Activated CD4-positive, alpha-beta T cell treated with anti-CD3 and anti-CD28 coated beads, Interleukin-2, amount 50 U/mL, for 4 hours (primary cell): Measurements from ENCODE around the gene CHRND.

Experiments used
- DNase-seq, 2 experiments: peaks; one replicate each; pipeline ENCODE4 v3.0.0-alpha.2; 2020

The CHRND gene

DNA sequence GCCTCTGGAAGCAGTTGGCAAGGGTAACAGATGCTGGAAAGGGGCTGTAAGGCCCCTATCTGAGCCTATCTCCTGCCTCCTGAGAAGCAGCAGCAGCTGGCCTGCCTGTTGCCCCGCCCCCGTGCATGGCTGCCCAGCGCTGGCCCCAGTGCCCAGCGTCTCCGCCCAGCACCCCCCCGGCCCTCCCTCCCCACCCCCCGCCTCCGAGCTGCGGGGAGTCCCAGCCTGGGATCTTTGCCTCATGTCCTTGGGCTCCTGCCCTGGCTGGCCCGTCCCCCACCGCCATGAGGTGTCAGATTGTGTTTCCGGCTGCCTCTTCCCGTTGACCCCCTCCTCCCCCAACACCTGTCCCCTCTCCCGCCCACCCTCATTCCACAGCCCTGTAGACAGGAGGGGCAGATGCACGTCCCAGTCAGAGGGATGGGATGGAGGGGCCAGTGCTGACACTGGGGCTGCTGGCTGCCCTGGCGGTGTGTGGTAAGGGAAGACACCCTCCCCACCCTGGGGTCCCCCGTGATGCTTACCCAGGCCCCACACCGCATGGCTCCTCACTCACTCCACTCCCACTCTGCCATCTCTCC, at the start of gene CHRND:
Gene CHRND, plus strand, starts transcription at position 370 of the 581 bp plus-strand sequence. Its CDS starts 56 bp downstream, at position 426.
- DNase-seq = no peak

DNA sequence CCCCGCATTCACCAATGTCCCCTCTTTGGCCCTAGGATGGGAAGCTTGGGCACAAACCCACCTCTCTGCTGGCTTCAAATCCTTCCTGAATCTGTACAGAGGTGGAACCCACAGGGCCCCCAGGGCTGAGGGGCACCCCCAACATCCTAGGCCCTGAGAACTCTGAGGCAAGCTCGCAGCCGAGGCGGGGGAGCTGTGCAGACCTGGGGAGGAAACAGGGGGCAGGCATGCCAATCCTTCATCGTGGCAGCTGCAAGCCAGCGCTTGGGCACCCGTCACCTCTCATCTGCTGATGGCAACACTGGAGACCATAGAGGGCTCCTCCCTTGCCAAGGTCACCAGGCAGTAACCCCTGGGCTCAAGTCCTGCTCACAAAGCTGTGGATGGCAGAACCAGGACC, 49.2 kb upstream of the CHRND start:
- DNase-seq = no peak

DNA sequence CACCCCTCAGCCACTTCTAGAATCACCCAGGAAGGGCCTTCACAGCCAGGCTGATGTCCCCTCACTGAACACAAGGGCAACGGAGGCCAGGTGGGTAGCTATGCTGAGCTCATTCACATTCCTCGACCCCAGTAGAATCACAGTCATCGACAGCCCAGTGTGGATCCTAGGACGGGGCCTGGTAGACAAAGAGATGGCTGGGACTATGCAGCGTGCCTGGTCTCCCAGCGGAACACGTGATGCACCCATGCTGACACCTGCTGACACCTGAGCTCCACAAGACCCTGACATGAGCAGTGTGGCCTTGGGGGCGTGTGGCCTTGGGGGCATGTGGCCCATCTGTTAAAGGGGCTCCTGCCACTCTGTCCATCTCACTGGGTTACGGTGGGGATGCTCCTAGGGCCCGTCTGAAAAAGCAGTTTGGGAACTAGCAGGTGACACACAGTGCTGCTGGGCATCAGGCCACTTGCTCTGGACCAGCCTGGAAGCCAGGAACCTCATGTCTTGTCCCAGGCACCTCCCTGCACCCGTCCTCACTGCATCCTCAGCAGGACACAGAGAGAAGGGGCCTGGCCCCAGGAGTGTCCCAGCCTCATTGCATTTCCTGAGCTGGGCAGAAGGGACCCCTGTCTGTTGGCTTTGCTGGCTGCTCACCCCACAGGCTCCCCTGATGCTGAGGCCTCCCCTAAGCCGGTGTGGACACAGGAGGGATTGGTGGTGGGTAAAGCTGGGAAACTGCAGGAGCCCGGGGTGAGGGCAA, 48.0 kb upstream of the CHRND start:
- DNase-seq = no peak

DNA sequence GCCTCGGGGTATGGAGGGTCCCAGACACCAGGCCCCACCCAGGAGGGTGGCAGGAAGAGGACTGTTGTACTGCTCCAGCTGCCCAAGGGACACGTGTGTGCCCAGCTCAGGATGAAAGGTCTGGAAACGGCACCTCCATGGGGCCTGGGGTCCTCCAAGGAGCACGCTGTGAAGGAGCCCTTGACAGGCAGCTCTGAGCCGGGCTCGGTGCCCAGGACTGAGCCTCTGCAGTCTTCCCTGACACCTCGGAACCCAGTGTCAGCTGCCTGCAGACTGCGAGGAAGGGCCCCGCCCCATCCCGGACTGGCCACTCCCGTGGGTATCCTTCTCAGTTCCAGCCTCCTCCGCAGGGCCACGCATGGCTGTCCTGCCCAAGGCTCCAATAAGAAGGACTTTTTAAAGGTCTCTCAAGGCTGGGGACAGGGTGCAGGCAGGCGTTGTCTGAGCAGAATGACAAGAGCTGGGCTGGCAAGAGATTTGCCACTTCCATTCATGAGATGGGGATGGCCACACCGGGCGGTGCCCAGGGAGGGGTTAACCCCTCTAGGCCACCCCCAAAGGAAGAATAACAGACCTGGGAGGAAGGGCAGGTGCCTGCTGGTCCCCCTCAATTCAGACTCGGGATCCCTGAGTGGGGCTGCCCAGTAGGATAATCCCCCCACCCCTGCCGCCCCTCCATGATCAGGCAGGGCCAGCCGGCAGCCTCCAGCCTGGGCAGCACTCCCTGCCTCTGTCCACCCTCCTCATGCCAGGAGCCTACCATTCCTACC, 47.2 kb upstream of the CHRND start:
- no peak for DNase-seq

DNA sequence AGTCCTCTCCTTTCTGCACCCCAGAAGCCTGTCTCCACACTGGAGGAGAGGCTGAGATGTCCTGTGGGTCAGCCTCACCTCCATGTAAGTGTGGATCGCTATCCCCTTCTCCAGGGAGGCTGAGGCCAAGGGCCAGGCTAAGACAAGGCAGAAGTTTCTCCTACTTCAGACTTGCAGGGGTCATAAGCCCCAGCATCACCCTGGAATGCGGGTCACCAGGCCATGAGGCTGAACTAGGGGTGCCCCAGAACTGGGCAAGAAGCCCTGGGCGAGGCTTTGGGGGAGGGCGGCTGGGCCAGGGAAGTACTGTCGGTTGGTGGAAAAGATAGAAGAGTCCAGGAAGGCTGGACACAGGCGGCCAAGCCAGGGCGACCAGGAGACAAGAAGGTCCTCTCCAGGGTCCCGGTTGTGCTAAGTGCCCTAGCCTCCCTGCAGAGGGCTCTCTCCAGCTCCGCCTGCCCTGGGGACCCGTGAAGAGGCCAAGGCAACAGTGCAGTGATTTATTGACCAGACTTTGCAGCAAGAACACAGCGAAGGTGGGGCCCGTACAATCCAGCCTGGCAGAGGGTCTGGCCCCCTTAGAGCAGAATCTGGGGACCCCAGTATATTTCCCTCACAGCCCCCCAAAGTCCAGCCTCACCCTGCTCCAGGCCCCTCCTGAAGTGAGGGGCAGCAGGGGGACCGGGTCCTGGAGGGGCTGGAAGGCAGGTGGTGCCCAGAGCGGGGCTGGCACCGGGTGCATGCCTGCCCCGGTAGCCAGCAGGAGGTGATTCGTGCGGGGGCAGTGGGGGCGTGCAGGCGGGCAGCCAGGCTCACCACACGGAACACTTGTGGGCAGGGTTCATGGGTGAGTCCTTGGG, 46.4 kb upstream of the CHRND start:
- no peak for DNase-seq

DNA sequence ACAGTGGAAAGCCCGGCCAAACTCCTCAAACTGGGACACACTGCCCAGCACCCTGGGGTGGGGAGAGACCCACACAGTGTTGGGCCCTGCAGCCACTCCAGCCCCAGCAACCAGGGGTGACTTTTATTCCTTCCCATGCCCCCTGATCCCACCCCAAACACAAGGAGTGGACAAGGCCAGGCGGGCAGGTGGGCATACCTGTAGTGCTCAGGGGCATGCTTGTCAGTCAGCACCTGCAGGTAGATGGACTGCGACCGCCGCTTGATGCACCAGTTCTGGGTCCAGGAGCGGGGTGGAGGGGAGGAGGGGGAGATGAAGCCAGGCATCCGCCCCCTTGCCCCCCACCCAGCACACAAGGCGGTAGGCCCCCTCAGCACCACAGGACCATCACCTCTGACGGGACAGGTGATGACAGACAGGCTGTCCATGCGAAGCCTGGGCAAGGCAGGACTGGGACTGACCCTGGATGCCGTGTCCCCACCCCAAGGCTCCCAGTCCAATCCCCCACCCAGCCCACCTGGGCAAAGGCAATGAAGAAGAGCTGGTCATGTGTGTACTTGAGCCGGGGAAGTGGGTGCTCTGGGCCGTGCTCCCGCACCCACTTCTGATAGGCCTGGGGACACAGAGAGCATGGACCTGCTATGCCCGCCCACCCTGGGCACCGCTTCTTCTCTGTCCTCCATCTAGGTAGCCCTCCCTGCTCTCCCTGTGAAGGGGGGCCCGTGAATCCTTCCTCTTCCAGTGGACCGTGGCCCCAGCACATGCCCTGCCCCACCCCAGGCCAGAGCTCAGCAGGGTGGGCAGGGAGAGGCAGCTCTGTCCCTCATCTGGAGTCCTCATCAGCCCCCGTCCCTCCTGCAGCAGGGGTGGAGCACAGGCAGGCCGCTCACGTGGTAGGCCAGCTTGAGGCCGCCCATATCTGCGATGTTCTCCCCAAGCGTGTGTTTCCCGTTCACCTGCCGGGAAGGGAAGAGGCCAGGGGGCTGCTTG, 45.5 kb upstream of the CHRND start:
- DNase-seq = no peak

DNA sequence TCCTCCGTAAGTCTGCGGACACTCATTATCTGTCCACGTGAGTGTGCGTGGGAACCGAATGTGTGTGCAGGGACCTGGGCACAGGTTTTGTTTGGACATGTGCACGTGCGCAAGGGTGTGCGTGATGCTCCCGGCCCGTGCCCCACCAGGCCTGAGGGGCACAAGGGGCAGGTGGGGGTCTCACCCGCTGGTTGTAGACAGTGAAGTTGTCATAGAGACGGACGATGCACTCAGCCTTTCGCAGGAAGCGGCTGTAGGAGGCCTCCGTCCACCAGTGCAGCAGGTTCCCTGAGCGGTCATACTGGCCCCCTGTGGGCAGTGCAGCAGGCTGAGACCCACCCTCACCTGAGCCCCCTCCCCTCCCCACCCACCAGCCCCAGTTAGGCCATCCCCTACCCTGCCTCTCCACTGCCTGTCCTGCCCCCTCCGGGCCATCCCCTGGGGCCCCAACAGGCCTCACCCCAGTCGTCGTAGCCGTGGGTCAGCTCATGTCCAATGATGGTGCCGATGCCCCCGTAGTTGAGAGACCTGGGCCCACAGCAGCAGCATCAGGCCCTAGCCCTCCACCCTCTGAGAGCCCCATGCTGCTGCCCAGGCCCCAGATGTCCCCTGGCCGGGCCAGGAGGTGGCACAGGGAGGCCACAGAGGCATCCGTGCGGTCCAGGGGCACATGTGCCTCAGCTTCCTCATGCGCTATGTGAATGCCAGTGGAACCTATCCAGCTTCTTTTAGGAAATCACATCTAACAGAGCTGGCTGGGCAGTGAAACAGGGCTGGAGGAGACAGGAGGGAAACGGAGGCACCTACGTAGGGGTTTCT, 44.4 kb upstream of the CHRND start:
- no peak for DNase-seq

DNA sequence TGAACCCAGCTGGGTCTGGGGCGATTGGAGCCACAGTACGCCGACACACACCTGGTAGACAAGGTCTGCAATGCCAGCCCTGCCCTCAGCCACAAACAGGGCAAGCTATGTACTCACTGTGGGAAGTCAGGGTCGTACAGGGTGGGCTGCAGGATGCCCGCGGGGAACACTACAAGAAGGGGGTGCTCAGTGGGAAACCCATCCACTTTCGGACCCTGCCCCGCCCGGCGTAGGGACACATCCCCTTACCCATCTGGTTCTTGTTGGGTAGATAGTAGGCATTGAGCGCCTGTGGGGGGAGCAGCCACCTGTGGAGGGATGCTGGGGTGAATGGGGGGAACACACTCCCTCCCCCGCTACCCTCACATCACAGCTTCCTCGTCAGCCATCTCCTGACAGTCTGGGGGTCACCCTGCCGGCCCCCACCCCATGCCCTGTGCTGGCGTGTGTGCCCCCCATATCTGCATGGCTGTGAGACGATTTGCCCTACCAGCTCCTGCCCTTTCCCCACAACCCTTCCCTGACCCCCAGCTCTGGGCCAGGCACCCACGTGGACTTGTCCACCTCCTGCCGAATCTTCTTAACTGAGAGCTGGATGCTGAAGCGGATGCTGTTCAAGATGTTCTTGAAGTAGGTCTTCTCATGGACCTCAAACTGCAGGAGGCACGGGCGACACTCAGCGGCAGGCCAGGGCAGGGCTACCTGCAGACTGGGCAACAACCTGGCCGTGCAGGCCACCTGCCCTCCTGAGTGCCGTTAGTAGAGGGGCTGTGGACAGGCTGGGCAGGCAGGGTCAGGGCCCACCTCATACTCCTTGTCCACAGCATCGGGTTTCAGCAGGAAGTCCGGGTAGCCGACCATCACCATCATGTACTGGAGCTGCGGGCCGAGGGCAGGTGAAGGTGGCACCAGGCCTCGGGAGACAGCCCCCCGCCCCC, 43.4 kb upstream of the CHRND start:
- DNase-seq = no peak

DNA sequence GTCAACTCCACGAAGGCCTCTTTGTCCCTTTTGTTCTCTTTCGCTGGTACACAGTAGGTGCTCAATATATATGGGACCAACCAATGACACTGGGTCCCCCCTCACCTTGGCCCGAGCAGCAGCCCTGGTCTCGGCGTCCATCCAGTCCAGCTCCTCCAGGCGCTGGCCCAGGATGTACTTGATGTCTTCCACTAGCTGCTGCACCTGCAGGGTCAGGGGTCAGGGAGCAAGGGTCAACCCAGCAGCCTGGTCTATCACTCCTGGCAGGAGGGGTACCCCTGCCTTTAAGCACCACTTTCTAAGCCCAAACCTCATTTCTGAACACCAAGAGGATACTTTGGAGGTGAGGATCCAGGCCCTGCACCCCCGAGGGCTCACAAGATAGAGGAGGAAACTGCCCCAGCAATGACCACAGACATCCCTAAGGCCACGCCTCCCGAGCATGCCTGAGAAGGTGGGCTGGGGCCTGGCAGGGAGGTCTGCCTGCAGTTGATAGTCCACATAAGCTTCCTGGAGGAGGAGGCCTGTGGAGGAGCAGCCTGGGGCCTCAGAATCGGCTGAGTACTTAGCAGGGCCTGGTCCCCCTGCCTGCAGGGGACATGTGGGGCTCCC, 42.5 kb upstream of the CHRND start:
- no peak for DNase-seq

DNA sequence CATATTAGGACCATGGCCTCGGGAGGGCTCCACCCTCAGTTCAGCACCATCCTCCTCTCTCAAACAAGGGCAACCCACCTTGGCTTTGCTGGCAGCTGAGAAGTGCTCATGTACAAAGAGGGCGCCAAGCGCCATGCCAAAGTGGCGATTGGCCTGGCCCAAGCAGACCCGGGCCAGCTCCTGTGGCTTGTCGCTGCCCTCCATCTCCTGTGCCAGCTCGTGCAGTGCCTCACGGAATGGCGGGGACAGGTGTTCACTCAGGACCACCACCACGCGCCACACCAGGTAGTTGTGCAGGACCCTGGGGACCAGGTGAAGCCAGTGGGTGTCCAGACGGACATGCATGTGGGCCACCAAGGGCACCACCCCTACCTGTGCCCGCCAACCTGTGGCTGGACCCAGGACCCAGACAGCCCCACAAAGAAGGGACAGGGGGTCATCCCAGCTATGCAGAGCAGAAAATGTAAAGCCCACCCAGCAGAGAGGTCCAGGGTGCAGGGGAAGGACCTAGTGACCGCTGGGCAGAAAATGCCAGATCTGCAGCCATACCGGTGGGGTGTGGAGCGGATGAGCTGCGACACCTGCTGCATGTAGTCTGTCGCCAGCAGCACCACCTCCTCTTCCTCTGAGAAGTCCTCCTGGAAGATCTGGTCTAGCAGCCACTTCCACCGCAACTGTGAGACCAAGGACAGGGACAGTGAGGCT, 41.9 kb upstream of the CHRND start:
- no peak for DNase-seq

DNA sequence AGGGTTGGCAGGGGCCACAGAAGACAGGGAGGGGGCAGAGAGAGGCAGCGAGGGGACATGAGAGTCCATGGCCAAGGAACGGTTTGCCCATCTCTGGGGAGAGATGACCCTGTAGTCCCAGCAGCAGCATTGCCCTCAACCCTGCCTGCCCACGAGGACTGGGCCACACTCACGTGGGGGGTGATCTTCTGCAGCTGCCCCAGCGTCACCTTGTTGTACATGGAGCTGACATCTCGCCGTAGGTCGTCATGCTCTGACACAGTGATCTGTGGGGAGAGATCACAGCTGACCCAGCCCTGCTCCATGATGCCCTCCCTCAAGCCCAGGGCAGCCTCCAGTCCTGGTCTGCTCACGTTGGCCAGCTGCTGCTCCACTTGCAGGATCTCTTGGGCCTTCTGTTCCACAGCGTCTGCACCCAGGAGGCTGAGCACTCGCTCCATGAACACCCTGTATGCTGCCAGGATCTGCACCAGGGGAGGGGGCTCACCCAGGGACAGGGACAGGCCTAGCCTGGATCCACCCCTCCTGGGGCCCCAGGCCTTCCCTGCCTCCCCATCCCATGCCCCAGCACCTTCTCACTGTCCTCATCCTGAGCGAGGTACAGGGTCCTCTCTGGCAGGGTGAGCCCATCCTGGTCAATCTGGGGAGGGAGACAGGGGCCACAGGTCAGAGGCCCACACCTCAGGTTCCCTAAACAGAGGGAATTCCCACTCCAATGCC, 41.2 kb upstream of the CHRND start:
- DNase-seq = no peak

DNA sequence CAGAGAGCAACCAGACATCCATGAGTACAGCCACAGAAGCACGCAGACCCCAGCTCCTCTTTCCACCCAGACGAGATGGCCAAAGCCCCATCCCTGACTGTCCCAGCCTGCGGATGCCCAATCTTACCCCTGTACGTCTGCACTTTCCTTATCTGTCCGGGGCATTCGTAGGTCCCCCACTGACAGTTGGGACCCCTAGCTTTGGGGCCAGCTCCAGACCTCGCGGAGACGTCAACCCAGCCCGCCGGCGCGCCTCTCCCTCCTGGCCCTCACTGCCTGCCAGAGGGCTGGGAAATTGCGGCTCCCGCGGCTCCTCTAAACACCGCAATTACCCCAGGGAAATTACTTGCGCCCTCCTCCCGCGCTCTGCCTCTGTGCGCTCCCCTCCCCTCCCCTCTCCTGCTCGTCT, 40.6 kb upstream of the CHRND start:
- DNase-seq = no peak

DNA sequence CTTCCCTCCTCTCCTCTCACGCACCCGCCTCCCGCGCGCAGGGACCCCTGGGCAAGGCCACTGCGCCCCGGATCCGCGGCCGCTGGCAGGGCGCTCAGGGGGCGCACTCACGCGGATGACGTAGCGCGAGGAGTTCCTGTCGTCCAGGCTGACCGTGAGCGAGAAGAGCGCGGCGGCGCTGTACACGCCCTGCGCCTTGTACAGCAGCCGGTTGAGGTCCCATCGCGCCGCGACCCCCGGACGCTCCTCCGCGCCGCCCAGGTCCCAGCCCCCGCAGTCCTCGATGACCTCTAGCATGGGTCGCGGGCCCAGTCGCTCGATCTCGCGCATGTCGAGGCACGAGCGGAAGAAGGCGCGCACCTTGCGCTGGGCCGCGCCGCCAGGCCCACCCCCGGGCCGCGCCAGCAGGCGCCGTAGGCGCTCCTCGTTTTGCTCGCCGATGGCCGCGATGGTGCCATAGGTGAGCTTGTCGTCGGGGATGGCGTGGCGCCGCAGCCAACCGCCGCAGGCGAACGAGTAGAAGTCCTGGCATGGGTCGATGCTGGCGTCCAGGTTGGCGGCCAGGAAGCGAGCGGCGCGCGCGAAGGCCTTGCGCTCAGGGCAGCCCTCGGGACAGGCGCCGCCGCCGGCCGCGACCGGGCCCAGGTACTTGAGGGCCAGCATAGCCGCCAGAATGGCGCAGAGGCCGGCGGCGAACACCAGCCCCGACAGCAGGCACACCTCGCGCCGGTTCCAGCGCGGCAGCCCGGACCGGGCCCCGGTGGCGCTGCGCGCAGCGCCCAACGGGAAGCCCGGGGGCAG, 40.0 kb upstream of the CHRND start:
- no peak for DNase-seq

DNA sequence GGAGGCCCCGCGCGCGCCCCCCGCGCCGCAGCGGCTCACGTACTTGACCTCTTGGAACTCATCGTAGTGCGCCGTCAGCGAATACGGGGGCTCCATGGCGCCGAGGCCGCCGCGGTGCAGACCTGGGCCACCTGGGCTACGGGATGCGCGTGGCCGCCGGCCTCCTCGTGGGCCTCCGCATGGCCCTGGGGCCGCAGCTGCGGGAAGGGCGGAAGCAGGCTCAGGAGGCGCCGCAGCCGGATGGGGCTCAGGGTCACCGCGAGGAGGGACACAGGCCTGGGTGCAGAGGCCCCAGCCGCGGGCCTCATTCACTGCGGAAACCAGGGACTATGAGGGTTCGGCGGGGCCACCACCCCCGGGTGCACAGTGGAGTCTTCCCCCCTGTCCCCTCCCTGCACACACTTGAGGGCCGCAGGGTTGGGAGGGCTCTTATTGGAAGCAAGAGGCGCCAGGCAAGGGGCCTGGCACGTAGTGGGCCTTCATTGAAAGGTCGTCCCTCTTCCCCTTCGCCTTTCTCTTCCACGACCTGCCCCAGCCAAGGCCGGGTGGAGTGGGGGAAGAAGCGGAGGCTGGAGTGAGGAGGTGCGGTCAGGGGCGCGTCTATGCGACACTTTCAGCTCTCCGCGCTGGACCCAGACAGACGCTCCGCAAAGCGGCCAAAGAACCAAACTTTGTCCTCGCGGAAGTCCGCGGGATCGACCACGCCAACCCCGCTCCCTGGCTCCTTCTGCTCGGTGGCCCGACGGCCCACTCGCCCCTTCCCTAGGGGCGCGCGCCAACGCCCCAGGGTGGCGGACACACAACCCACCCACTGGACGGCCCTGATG, 39.2 kb upstream of the CHRND start:
- no peak for DNase-seq

DNA sequence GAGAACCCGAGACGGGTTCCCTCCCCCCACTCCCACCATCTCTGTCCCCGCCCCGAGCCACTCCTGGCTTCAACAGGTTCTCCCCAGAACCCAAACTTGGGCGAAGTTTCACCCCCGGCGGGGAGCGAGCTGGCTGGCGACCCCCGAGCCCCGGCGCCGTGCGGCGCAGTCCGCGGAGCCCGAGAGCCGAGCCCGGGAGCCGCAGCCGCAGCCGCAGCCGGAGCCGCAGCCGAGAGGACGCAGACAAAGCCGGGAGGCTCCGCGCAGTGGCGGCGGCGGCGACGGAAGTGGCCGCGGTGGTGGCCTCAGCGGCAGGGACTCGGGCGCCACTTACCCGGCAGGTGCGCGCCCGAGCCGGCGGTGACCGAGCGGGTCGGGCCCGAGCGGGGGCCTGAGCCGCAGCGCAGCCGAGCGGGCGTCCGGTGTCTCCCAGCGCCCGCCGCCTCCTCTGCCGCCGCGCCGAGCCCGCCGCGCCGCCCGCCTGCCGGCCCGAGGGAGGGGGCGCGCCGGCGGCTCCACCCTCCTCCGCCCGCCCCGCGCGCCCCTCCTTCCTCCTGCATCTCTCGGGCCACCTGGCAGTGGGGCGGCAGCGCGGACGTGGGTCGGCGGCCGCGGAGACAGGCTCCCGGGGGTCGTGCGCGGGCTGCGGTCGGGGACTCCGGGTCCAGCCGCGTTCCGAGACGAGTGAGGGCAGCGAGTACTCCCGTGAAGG, 38.4 kb upstream of the CHRND start, which contains the start of gene ECEL1:
Gene ECEL1, minus strand, starts transcription at position 450 of the 712 bp plus-strand sequence. CDS start 1,181 bp downstream, outside the sequence.
- no peak for DNase-seq
